PC-9 (cell line): ENCODE results near the gene RORB. TPM values are rescaled to one million over a fixed set of nuclear protein-coding genes. Genes with fewer than 3 reads are reported as not detected.

ENCODE experiments used
- BruUV-seq: library from RNA; stranded (reverse); fragments of 400-500 nt; replicated peaks from 2 replicates; lab custom pipeline; 2021; lab: Mats Ljungman, UMichigan
- CTCF ChIA-PET: fragments of 300-600 bp; sonication (Branson Sonifier 250); formaldehyde crosslinking; loops from one replicate; lab custom pipeline; 2022; ENCODE audit warnings: antibody characterized with exemption; lab: Charles Lee
- POLR2A ChIA-PET: fragments of 300-600 bp; sonication (Branson Sonifier 250); formaldehyde crosslinking; loops from one replicate; lab custom pipeline; 2022; ENCODE audit warnings: antibody characterized with exemption; ENCODE audit not compliant: unreplicated experiment; lab: Charles Lee
- DNase-seq, 2 experiments: peaks; one replicate each; pipeline versions ENCODE4 v3.0.0 to v3.0.0-alpha.2; 2015 to 2022; ENCODE audit warnings: mixed read lengths in 1 of 2
- H2AFZ ChIP-seq: fragments of 200-600 bp; sonication (generic); 2 replicates; pipeline ENCODE4 v1.8.1; 2017; ENCODE audit warnings: antibody characterized with exemption
- H3F3A ChIP-seq: fragments of 200-600 bp; sonication (generic); 2 replicates; pipeline ENCODE4 v1.8.1; 2017; ENCODE audit warnings: antibody characterized with exemption, mild to moderate bottlenecking, low read depth; ENCODE audit not compliant: insufficient read depth
- H3K27ac ChIP-seq: fragments of 200-600 bp; sonication (generic); 2 replicates; pipeline ENCODE4 v1.6.1; 2016; ENCODE audit warnings: mixed run types
- H3K27me3 ChIP-seq: fragments of 200-600 bp; sonication (generic); 2 replicates; pipeline ENCODE4 v1.6.1; 2016; ENCODE audit warnings: low read depth, mixed run types; ENCODE audit not compliant: insufficient read depth
- H3K36me3 ChIP-seq: fragments of 200-600 bp; sonication (generic); 2 replicates; pipeline ENCODE4 v1.6.1; 2016; ENCODE audit warnings: low read depth, mixed run types
- H3K4me1 ChIP-seq: fragments of 200-600 bp; sonication (generic); replicated peaks from 2 replicates; pipeline ENCODE4 v1.6.1; 2016; ENCODE audit warnings: mixed run types; ENCODE audit not compliant: insufficient read depth
- H3K4me2 ChIP-seq: fragments of 200-600 bp; sonication (generic); 2 replicates; pipeline ENCODE4 v1.6.1; 2017; ENCODE audit warnings: mixed run types
- H3K4me3 ChIP-seq: fragments of 200-600 bp; sonication (generic); 2 replicates; pipeline ENCODE4 v1.6.1; 2016; ENCODE audit warnings: mixed run types
- H3K79me2 ChIP-seq: fragments of 200-600 bp; sonication (generic); 2 replicates; pipeline ENCODE4 v1.6.1; 2017; ENCODE audit warnings: low read depth, mixed run types
- H3K9me2 ChIP-seq: fragments of 200-600 bp; sonication (generic); 2 replicates; pipeline ENCODE4 v1.8.1; 2017; ENCODE audit warnings: mild to moderate bottlenecking; ENCODE audit not compliant: insufficient read depth
- H3K9me3 ChIP-seq: fragments of 200-600 bp; sonication (generic); 2 replicates; pipeline ENCODE4 v1.8.1; 2016; ENCODE audit warnings: low read depth; ENCODE audit not compliant: insufficient read depth
- H4K20me1 ChIP-seq: fragments of 200-600 bp; sonication (generic); 2 replicates; pipeline ENCODE4 v1.8.1; 2017; ENCODE audit not compliant: insufficient read depth
- EZH2 ChIP-seq: fragments of 200-600 bp; sonication (generic); IDR thresholded peaks from 2 replicates; pipeline ENCODE4 v1.8.0; 2017; ENCODE audit warnings: antibody characterized with exemption, low read depth
- intact Hi-C: fragments of 100-400 bp; cut with micrococcal nuclease; formaldehyde crosslinking; loops from one replicate; pipeline ENCODE4 v1.10.0; 2022; ENCODE audit not compliant: unreplicated experiment
- total RNA-seq: library from RNA; stranded (reverse); gene quantifications from 2 replicates; pipeline ENCODE4 v1.2.3, GENCODE V29; 2021
- TF ChIP-seq, protein P1 (sequence below): fragments of 200-600 bp; sonication (generic); conservative IDR thresholded peaks from 2 replicates; pipeline ENCODE4 v1.6.1; 2017; ENCODE audit warnings: mixed run types, antibody characterized with exemption, mild to moderate bottlenecking, moderate library complexity

Gene RORB
- total RNA-seq, 1 experiment from 2014 or later: 0.07 TPM

DNA sequence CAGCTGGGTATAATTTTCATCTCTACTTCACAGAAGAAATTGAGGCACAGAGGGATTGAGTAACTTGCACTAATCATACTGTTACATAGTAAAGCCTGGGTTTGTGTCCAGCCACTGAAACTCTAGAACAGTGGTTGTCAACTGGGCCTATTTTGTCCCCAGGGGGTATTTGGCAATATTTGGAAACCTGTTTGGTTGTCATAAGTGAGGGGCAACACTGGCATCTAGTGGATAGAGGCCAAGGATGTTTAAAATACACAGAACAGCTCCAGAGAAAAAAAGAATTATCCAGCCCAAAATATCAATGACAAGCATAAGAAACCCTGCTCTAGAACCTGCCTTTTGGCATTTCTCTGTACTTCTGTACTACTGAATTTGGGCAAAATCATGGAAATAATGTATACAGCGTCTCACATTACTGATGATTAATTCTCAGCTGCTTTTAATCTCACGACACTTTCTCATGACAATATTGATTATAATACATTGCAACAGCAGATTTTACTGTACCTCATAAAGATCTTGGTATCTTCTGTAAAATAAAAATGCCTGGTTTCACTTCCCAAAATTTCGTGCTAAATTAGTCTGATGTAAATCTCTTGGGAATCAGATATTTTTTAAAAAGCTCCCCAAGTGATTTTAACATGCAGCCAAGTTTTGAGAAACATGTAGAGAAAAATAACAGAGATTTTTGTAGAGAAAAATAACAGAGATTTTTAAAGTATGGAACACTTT is 112.7 kb downstream of the RORB start:
- POLR2A ChIA-PET: no interaction called here
- H3K27ac ChIP-seq: no peak overlapping the region
- H3F3A ChIP-seq: no peaks in the 10 kb centered on the region
- CTCF ChIA-PET: interaction anchor here (1.1 kb wide), 1 partner anchor 1409 kb away, joined by 28 read pairs; no protein-coding TSS in a partner anchor
- H3K36me3 ChIP-seq: no peaks in the 10 kb centered on the region
- H3K4me1 ChIP-seq: no peaks in the 10 kb centered on the region
- no peaks in the 10 kb centered on the region for H3K79me2 ChIP-seq
- no peak overlapping the region for H3K4me3 ChIP-seq
- no peak for DNase-seq
- no peaks in the 10 kb centered on the region for H3K9me2 ChIP-seq
- TF ChIP-seq, protein P1, sequence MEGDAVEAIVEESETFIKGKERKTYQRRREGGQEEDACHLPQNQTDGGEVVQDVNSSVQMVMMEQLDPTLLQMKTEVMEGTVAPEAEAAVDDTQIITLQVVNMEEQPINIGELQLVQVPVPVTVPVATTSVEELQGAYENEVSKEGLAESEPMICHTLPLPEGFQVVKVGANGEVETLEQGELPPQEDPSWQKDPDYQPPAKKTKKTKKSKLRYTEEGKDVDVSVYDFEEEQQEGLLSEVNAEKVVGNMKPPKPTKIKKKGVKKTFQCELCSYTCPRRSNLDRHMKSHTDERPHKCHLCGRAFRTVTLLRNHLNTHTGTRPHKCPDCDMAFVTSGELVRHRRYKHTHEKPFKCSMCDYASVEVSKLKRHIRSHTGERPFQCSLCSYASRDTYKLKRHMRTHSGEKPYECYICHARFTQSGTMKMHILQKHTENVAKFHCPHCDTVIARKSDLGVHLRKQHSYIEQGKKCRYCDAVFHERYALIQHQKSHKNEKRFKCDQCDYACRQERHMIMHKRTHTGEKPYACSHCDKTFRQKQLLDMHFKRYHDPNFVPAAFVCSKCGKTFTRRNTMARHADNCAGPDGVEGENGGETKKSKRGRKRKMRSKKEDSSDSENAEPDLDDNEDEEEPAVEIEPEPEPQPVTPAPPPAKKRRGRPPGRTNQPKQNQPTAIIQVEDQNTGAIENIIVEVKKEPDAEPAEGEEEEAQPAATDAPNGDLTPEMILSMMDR: peak; percentile 37
- TF ChIP-seq EZH2: no peak
- H3K9me3 ChIP-seq: no peaks in the 10 kb centered on the region
- no TSS peak for BruUV-seq
- intact Hi-C loops: no loop called here
- no peaks in the 10 kb centered on the region for H3K27me3 ChIP-seq
- H4K20me1 ChIP-seq: no peaks in the 10 kb centered on the region
- no peak overlapping the region for H3K4me2 ChIP-seq
- no peak overlapping the region for H2AFZ ChIP-seq

- Histone ChIP-seq H3K4me1 (no peaks in the 10 kb centered on the region), H3K9me3 (no peaks in the 10 kb centered on the region), H3K27ac (no peak overlapping the region), H3K4me3 (no peak overlapping the region), H4K20me1 (no peaks in the 10 kb centered on the region), H3F3A (no peaks in the 10 kb centered on the region), H3K36me3 (no peaks in the 10 kb centered on the region), H3K9me2 (no peaks in the 10 kb centered on the region), H3K79me2 (no peaks in the 10 kb centered on the region), H2AFZ (no peak overlapping the region), H3K4me2 (no peak overlapping the region), H3K27me3 (no peaks in the 10 kb centered on the region)
- no TSS peak for BruUV-seq
- no peak for TF ChIP-seq EZH2
- TF ChIP-seq, protein P1: no peak
- CTCF ChIA-PET: no interaction called here
- POLR2A ChIA-PET: no interaction called here
- intact Hi-C loops: no loop called here
- no peak for DNase-seq
These were observed 113.5 kb downstream of the RORB start for GRCh38 chr9:74610523-74611061.

- Histone ChIP-seq H3K4me3 (no peak overlapping the region), H3K9me3 (no peaks in the 10 kb centered on the region), H3K4me1 (no peaks in the 10 kb centered on the region), H3K79me2 (no peaks in the 10 kb centered on the region), H3K36me3 (no peaks in the 10 kb centered on the region), H3K9me2 (no peaks in the 10 kb centered on the region), H3K27ac (no peak overlapping the region), H2AFZ (no peak overlapping the region), H4K20me1 (no peaks in the 10 kb centered on the region), H3F3A (no peaks in the 10 kb centered on the region), H3K27me3 (no peaks in the 10 kb centered on the region), H3K4me2 (no peak overlapping the region)
- ChIA-PET CTCF (no interaction called here), POLR2A (no interaction called here)
- no peak for TF ChIP-seq EZH2
- TF ChIP-seq, protein P1: no peak
- DNase-seq: no peak
- no TSS peak for BruUV-seq
- intact Hi-C loops: no loop called here
These were observed 133.1 kb downstream of the RORB start for GRCh38 chr9:74630228-74630627.
